Pancreas (tissue), 10 donors: ENCODE results near the gene PAMR1. TPM values are rescaled to one million over a fixed set of nuclear protein-coding genes. Genes with fewer than 3 reads are reported as not detected.

Source experiments
- ATAC-seq, 4 donors: fragments of 200-7000 bp; cut with Tn5 transposase; one replicate each; pipeline versions ENCODE4 v1.8.0 to v1.9.1; 2020; ENCODE audit warnings: mild to moderate bottlenecking in 4 of 4, moderate library complexity in 4 of 4
- DNase-seq, 6 donors: peaks; one replicate each; pipeline ENCODE4 v3.0.0-alpha.2; 2020
- FAIRE-seq: peaks from 2 replicates; lab custom pipeline; 2012; peaks lifted over from hg19 to GRCh38; lab: Jason Lieb, UNC
- H3K27ac ChIP-seq, 4 donors: fragments of 200-600 bp; sonication (generic); 1 replicate in 3 of 4; 2 replicates in 1 of 4; pipeline versions ENCODE4 v1.5.0 to v1.8.0; 2020
- H3K27me3 ChIP-seq, 4 donors: fragments of 200-600 bp; one replicate each; pipeline ENCODE4 v1.8.0; 2021
- H3K36me3 ChIP-seq, 3 donors: fragments of 200-600 bp; sonication (generic) in 1 of 3; one replicate each; pipeline versions ENCODE4 v1.5.0 to v1.8.0; 2020 to 2021
- H3K4me1 ChIP-seq, 3 donors: fragments of 200-600 bp; one replicate each; pipeline ENCODE4 v1.8.0; 2021
- H3K4me3 ChIP-seq, 4 donors: fragments of 200-600 bp; sonication (generic) in 2 of 4; one replicate each; pipeline versions ENCODE4 v1.5.0 to v1.8.0; 2020 to 2021
- H3K9me3 ChIP-seq, 4 donors: fragments of 200-600 bp; one replicate each; pipeline ENCODE4 v1.8.0; 2021
- WGBS, 2 donors: extraction: QIAGEN DNeasy Blood & Tissue Kit; methylation state at CpG; one replicate each; pipeline ENCODE4 v1.1.7; 2013; 5-methylcytosine and 5-hydroxymethylcytosine counted together
- intact Hi-C, 3 donors: fragments of 100-400 bp; cut with DNase I; formaldehyde crosslinking; loops; one replicate each; pipeline versions ENCODE4 v1.11.1 to v1.14.2; 2022
- polyA plus RNA-seq, 2 donors: library from polyadenylated mRNA; stranded (reverse); fragments of 200-250 nt; gene quantifications; one replicate each; pipeline ENCODE4 v1.2.3, GENCODE V29; 2013
- total RNA-seq, 6 donors: library from RNA; stranded (reverse); fragmentation: NEBNext Ultra II Directional in 4 of 6; extraction: Animal tissue kit (Norgen Biotek cat#: 25700) in 4 of 6; gene quantifications; one replicate each; pipeline versions ENCODE4 v1.2.1 to v1.2.4, GENCODE V29; 2021 to 2023
- TF ChIP-seq, protein P1 (sequence below), 4 donors: fragments of 200-600 bp; sonication (generic) in 3 of 4; IDR thresholded peaks; one replicate each; pipeline versions ENCODE4 v1.5.0 to v1.8.0; 2021; ENCODE audit warnings: antibody characterized with exemption in 4 of 4
- donor health status: healthy with polysubstance abuse.
- donor health status: DM: no; HTN: no; CAD: no; lungs with moderate emphysema.
- donor health status: DM: no; HTN: no; CAD: no.
- donor health status: control.
- donor health status: control.
- donor health status: Bipolar disorder and iron deficiency.
- donor health status: DM: yes; HTN: yes; CAD: no.
- donor health status: DM: no; HTN: no; CAD: no.
- donor health status: DM: no; HTN: no; CAD: no.
- donor health status: DM: yes; HTN: yes; CAD: no.

The PAMR1 gene
- total and polyA plus RNA-seq, 8 donors: 0.42 to 4.8 (median 1.3) TPM

DNA sequence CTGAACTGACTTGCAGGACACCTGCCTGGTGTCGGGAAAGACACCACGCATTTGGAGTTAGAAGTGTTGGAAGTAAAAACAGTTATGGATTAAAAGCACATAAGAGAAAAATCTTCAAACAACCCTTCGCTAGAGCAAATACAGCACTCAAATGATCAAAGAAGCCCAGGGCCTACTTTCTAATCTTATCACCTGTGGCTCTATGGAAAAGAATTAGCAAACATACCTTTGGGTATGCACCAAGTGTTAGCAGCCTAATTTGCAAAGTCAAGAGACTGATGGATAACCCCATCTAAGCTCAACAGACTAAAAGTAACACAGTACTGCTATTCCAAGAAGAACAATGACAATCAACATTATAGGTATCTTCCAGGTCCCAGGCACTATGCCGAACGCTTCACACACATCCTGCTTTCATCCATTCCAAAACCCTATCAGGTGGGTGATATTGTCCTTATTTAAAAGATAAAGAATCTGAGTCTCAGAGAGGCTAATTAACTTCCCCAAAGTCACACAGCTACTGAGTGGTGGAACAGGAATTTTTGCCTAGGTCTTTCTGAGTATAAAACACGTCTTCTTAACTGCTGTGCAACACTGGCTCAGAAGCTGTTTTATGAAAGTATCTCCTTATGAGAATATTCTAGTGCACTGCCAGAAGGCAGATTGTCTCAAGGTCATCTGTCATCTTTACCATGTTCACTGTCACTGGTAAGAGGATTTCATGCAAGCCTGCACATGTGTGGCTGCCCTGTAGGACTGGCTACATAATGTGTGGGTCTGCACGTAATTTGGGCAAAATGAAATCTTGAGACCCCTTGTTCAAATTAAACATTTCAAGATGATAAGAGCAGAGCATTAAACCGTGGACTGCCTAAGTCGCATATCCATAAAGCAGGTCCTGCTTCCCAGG is 122.4 kb downstream of the PAMR1 start:
- no peaks in the 10 kb centered on the region for H3K9me3 ChIP-seq
- peak overlapping the region; percentile 10 to 87 (median 69) for H3K27ac ChIP-seq
- no peaks in the 10 kb centered on the region for H3K27me3 ChIP-seq
- ATAC-seq (peak; percentile 27 to 75 (median 69)), DNase-seq (no peak), FAIRE-seq (no peak)
- intact Hi-C loops: loop anchor here in 1 of 3 donors (10.0 kb wide), 1 partner anchor 408 kb away; no protein-coding TSS in a partner anchor
- no peaks in the 10 kb centered on the region for H3K36me3 ChIP-seq
- H3K4me3 ChIP-seq: peak overlapping the region in 3 of 4 donors; percentile 16 to 46 (median 31)
- H3K4me1 ChIP-seq: peaks cover 11 to 20% (median 20%) of the 10 kb centered on the region in 3 donors
- TF ChIP-seq, protein P1, sequence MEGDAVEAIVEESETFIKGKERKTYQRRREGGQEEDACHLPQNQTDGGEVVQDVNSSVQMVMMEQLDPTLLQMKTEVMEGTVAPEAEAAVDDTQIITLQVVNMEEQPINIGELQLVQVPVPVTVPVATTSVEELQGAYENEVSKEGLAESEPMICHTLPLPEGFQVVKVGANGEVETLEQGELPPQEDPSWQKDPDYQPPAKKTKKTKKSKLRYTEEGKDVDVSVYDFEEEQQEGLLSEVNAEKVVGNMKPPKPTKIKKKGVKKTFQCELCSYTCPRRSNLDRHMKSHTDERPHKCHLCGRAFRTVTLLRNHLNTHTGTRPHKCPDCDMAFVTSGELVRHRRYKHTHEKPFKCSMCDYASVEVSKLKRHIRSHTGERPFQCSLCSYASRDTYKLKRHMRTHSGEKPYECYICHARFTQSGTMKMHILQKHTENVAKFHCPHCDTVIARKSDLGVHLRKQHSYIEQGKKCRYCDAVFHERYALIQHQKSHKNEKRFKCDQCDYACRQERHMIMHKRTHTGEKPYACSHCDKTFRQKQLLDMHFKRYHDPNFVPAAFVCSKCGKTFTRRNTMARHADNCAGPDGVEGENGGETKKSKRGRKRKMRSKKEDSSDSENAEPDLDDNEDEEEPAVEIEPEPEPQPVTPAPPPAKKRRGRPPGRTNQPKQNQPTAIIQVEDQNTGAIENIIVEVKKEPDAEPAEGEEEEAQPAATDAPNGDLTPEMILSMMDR (IDR thresholded peaks at IDR 0.05): no peak
- 43% methylated on average over 9 of the region's 9 CpGs for WGBS, 2 donors

DNA sequence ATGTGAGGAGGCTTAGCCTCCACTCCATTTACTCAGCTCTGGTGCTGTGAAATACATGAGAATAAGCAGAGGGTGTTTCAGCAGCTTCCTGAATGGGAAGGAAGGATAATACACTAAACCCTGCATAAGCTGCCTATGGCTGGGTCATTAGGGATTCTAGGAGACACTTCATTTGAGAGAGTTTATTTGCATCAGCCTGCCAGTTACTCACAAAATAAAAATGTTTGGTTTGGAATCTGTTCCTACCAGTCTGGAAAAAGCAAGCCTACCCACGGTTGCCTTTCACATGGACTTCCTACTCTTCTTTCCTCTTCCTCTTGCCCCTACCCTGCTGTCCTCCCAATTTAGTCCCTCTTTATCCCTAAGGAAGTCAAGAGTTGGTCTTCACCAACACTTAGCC is 126.5 kb downstream of the PAMR1 start:
- WGBS, 2 donors: 21 to 23% methylated on average over 1 of the region's 1 CpG
- Histone ChIP-seq H3K36me3 (no peaks in the 10 kb centered on the region), H3K27ac (no peak overlapping the region), H3K9me3 (no peaks in the 10 kb centered on the region), H3K27me3 (no peaks in the 10 kb centered on the region), H3K4me1 (peaks cover 11 to 20% (median 17%) of the 10 kb centered on the region in 3 donors), H3K4me3 (no peak overlapping the region)
- no peak for FAIRE-seq
- no peak for DNase-seq
- intact Hi-C loops: loop anchor here in 1 of 3 donors (10.0 kb wide), 2 partner anchors 404 to 464 kb away; no protein-coding TSS in a partner anchor
- ATAC-seq: no peak
- TF ChIP-seq, protein P1 (IDR thresholded peaks at IDR 0.05): no peak

DNA sequence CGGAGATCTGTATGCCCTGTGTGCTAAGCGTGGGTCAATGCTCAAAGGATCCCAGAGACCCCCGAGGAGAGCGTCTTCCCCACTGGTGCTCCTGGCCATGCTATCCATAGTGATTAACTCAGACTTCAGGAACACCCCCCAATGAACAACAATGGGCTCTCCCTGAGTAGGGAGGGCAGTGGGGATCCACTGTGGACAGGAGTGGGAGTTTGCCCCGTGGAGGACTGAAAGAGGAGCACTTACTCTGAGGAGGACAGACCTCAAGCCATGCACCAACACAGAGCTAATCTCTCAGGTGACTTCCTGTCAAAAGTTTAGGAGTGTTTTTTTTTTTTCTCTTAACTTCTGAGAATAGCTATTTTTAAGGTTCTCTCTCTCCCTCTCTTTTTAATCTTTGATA is 130.5 kb downstream of the PAMR1 start:
- DNase-seq (no peak), ATAC-seq (no peak), FAIRE-seq (no peak)
- H3K27me3 ChIP-seq: no peaks in the 10 kb centered on the region
- 89 to 92% methylated on average over 5 of the region's 5 CpGs for WGBS, 2 donors
- H3K4me1 ChIP-seq: peaks cover 18 to 31% (median 20%) of the 10 kb centered on the region in 3 donors
- TF ChIP-seq, protein P1 (IDR thresholded peaks at IDR 0.05): no peak
- no peak overlapping the region for H3K4me3 ChIP-seq
- no peaks in the 10 kb centered on the region for H3K9me3 ChIP-seq
- H3K27ac ChIP-seq: no peak overlapping the region
- intact Hi-C loops: loop anchor here in 2 of 3 donors (5.0 to 10.0 kb wide), 3 partner anchors 400 to 473 kb away; no protein-coding TSS in a partner anchor
- H3K36me3 ChIP-seq: no peaks in the 10 kb centered on the region

DNA sequence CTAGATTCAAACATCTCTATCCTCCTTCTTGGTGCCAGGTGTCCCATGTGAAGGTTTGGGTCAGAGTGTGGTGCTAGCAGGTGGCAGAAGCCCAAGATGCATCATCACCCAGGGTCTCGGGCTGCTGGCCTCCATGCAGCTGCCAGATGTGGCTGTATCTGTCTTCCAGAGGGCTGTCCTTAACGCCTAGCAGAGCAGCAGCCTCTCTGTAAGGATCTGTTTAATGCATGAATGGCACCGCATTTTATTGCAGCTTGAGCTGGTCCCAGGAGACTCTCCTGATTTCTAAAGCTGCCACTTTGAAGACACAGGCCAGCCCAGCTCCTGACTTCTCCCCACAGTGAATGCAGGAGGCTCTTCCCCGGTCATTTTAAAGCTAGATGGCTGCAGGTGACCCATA is 132.3 kb downstream of the PAMR1 start:
- Histone ChIP-seq H3K4me1 (peaks cover 21 to 47% (median 28%) of the 10 kb centered on the region in 3 donors), H3K9me3 (no peaks in the 10 kb centered on the region), H3K27ac (peak overlapping the region in 1 of 4 donors; percentile 85), H3K36me3 (no peaks in the 10 kb centered on the region), H3K4me3 (no peak overlapping the region), H3K27me3 (no peaks in the 10 kb centered on the region)
- TF ChIP-seq, protein P1 (IDR thresholded peaks at IDR 0.05): no peak
- FAIRE-seq: no peak
- no peak for ATAC-seq
- intact Hi-C loops: loop anchor here in 2 of 3 donors (5.0 to 10.0 kb wide), 3 partner anchors 398 to 471 kb away; no protein-coding TSS in a partner anchor
- DNase-seq: no peak
- 71 to 79% methylated on average over 4 of the region's 4 CpGs for WGBS, 2 donors
